ENCODE data around the gene RPS17. TPM values are rescaled to one million over a fixed set of nuclear protein-coding genes. Genes with fewer than 3 reads are reported as not detected.

The RPS17 gene
- polyA plus RNA-seq, 1 donor (not counting 4 experiments of a cell fraction or from before 2014, with no cell fraction given) = 4,320 TPM

DNA sequence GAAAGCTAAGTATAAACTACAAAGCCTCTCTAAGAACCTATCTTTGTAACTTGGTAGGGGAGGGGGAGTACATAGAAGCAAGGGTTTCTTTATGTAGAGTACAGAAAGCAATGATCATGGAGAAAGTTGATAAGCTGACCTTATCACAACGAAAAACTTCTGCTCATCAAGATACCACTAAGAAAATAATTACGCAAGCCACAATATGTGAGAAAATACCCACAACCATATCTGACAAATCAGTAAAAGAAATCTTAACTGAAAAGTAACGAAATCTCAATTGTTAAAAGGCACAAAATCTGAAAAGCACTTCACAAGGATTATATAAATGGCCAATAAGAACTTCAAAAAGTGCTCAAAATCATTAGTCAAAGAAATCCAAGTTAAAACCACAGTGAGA, 35.1 kb upstream of the RPS17 start:
- Histone ChIP-seq H3K36me3 (ENCODE audit: control insufficient read depth in 2 of 2, extremely low read depth in 1 of 2, insufficient read depth in 2 of 2, low read length in 2 of 2) (no peaks in the 10 kb centered on the region), H2AFZ (ENCODE audit: control insufficient read depth, low read length) (no peak overlapping the region), H3K27me3 (ENCODE audit: control insufficient read depth, extremely low read depth, insufficient read depth, low read length) (peaks cover 10% of the 10 kb centered on the region), H3K9me3 (ENCODE audit: control insufficient read depth, low read depth, low read length) (no peaks in the 10 kb centered on the region), H3K27ac (ENCODE audit: control insufficient read depth, insufficient read depth, low read length) (no peak overlapping the region), H3K79me2 (ENCODE audit: control insufficient read depth, insufficient read depth, low read length) (no peaks in the 10 kb centered on the region), H3K4me2 (ENCODE audit: control insufficient read depth, extremely low read depth, insufficient read depth, low read depth, low read length) (no peak overlapping the region), H3K9ac (ENCODE audit: control insufficient read depth, extremely low read depth, insufficient read depth, low read length) (no peak overlapping the region), H3K9me1 (ENCODE audit: control insufficient read depth, extremely low read depth, insufficient read depth, low read length) (no peaks in the 10 kb centered on the region), H3K4me3 (ENCODE audit: control insufficient read depth in 2 of 3, extremely low read depth in 1 of 3, insufficient read depth in 2 of 3, low read depth in 1 of 3, low read length in 3 of 3) (no peak overlapping the region), H4K20me1 (ENCODE audit: control insufficient read depth, extremely low read depth, insufficient read depth, low read length) (no peaks in the 10 kb centered on the region), H3K4me1 (ENCODE audit: control insufficient read depth, extremely low read depth, insufficient read depth, low read length) (no peaks in the 10 kb centered on the region)
- FAIRE-seq = no peak
- TF ChIP-seq EZH2 (IDR thresholded peaks at IDR 0.05; ENCODE audit: low read length) = no peak
- TF ChIP-seq CTCF (optimal IDR thresholded peaks at IDR 0.05 in 1 of 3, IDR thresholded peaks at IDR 0.05 in 1 of 3, conservative IDR thresholded peaks at IDR 0.05 in 1 of 3; ENCODE audit: extremely low read depth in 1 of 3, insufficient read depth in 2 of 3, low read length in 3 of 3) = no peak
- dilution Hi-C loops (cut with MboI; ENCODE audit: extremely low pct_ligation_motif_present, low sequenced_read_pairs) = no loop called here
- DNase-seq (ENCODE audit: low read depth, low spot score) = no peak

GRCh38 chr15:82572986-82573385, 32.7 kb upstream of the RPS17 start:
- Histone ChIP-seq H3K9me1 (ENCODE audit: control insufficient read depth, extremely low read depth, insufficient read depth, low read length) (no peaks in the 10 kb centered on the region), H3K36me3 (ENCODE audit: control insufficient read depth in 2 of 2, extremely low read depth in 1 of 2, insufficient read depth in 2 of 2, low read length in 2 of 2) (no peaks in the 10 kb centered on the region), H4K20me1 (ENCODE audit: control insufficient read depth, extremely low read depth, insufficient read depth, low read length) (no peaks in the 10 kb centered on the region), H3K9me3 (ENCODE audit: control insufficient read depth, low read depth, low read length) (no peaks in the 10 kb centered on the region), H3K27ac (ENCODE audit: control insufficient read depth, insufficient read depth, low read length) (no peak overlapping the region), H3K4me1 (ENCODE audit: control insufficient read depth, extremely low read depth, insufficient read depth, low read length) (no peaks in the 10 kb centered on the region), H2AFZ (ENCODE audit: control insufficient read depth, low read length) (no peak overlapping the region), H3K9ac (ENCODE audit: control insufficient read depth, extremely low read depth, insufficient read depth, low read length) (no peak overlapping the region), H3K4me2 (ENCODE audit: control insufficient read depth, extremely low read depth, insufficient read depth, low read depth, low read length) (no peak overlapping the region), H3K4me3 (ENCODE audit: control insufficient read depth in 2 of 3, extremely low read depth in 1 of 3, insufficient read depth in 2 of 3, low read depth in 1 of 3, low read length in 3 of 3) (no peak overlapping the region), H3K79me2 (ENCODE audit: control insufficient read depth, insufficient read depth, low read length) (no peaks in the 10 kb centered on the region), H3K27me3 (ENCODE audit: control insufficient read depth, extremely low read depth, insufficient read depth, low read length) (peaks cover 10% of the 10 kb centered on the region)
- dilution Hi-C loops (cut with MboI; ENCODE audit: extremely low pct_ligation_motif_present, low sequenced_read_pairs) = no loop called here
- no peak for FAIRE-seq
- TF ChIP-seq EZH2 (IDR thresholded peaks at IDR 0.05; ENCODE audit: low read length) (no peak), CTCF (optimal IDR thresholded peaks at IDR 0.05 in 1 of 3, IDR thresholded peaks at IDR 0.05 in 1 of 3, conservative IDR thresholded peaks at IDR 0.05 in 1 of 3; ENCODE audit: extremely low read depth in 1 of 3, insufficient read depth in 2 of 3, low read length in 3 of 3) (no peak)
- no peak for DNase-seq (ENCODE audit: low read depth, low spot score)
